ENCODE results near the gene FAM171A1.
"Not testable (repeated sequence)": the region's sequence is repeated elsewhere in the genome, so short reads cannot be mapped to it uniquely, and the experiment has no call there.

FAM171A1 gene

DNA sequence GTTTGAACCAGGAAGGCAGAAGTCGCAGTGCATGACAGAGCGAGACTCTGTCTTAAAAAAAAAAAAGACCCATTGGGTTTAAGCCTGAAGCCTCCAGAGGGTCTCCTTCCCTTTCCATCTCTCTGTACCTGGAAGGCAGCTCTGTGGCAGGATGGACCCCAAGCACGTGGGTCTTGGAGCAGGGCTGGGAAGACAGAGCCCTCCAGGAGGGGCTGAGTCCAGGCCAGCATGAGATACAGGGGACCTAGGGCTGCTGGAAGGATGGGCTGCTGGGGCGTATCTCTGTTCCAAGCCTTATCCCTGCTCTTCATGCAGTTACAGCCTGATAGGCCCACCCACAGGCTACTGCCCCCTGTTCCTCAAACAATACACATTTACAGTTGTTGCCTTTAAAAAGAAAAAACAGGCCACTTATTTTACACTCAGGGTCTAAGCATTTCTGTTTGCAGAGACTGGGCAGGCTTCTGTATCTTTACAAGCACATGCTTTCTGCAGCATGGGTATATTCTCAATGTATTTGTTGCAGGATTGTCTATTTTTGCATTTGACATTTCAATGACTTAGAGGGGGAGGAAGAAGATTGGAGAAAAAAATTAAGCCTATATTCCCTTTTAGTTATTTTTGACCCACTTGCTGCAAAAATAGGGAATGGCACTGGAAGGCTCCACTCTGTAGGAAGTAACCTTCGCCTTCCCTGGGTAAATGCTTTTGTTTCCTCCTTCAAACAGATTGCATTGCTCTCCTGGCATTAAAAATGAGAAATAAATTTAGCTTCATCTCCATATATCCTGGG is 60.1 kb downstream of the FAM171A1 start:
- no peak for DNase-seq
- no peak for ATAC-seq (replicated peaks)
- Mint-ChIP-seq H3K9me3 (no peaks in the 10 kb centered on the region), H3K4me3 (no peak overlapping the region), H3K27ac (no peak overlapping the region), H3K27me3 (peaks cover 11 to 12% of the 10 kb centered on the region in 2 donors), H3K4me1 (peaks cover 0 to 2% of the 10 kb centered on the region in 2 donors), H3K36me3 (no peaks in the 10 kb centered on the region)

DNA sequence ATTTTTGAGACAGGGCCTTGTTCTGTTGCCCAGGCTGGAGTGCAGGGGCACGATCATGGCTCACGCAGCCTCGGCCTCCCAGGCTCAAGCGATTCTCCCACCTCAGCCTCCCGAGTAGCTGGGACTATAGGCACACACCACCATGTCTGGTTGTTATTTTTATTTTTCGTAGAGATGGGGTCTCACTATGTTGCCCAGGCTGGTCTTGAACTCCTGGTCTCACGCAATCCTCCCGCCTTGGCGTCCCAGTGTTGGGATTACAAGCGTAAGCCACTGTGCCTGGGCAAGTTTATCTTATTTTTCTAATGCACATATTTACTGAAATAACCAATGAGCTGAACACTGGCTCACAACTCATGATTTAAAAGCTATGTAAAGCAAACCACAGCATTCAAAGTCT is 61.9 kb downstream of the FAM171A1 start:
- DNase-seq (no peak), ATAC-seq (replicated peaks) (no peak)
- Mint-ChIP-seq H3K36me3 (no peaks in the 10 kb centered on the region), H3K9me3 (no peaks in the 10 kb centered on the region), H3K27ac (no peak overlapping the region), H3K27me3 (peaks cover 12 to 18% of the 10 kb centered on the region in 2 donors), H3K4me1 (peaks cover 0 to 2% of the 10 kb centered on the region in 2 donors), H3K4me3 (no peak overlapping the region)

DNA sequence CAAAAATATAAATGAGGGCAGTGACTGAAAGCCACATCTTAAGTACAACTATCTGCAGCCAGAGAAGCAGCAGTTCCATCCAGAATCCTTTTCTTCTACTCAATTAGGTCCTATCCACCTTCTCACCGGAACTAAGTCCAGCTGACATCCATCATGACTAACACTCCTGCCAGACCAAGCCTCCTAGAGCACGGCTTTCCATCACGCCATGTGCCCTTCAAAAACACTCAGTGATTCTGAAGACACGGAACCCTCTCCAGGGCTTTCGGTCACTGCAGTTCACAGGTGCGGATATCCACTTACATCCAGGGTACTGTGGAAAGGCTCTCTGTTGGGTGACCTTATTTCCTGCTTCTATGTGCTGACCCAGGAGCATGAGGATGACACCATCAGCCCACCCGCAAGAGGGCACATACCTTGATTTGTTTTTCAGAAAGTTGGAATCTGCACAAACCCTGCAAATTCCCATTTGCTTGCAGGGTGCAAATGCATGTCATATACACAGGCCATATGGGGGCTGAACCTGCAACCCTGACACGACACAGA is 64.3 kb downstream of the FAM171A1 start:
- H3K4me3 Mint-ChIP-seq = no peak overlapping the region
- no peaks in the 10 kb centered on the region for H3K4me1 Mint-ChIP-seq
- H3K27ac Mint-ChIP-seq = no peak overlapping the region
- DNase-seq = no peak
- peaks cover 15 to 22% of the 10 kb centered on the region in 2 donors for H3K27me3 Mint-ChIP-seq
- no peaks in the 10 kb centered on the region for H3K9me3 Mint-ChIP-seq
- H3K36me3 Mint-ChIP-seq = no peaks in the 10 kb centered on the region
- ATAC-seq (replicated peaks) = no peak

DNA sequence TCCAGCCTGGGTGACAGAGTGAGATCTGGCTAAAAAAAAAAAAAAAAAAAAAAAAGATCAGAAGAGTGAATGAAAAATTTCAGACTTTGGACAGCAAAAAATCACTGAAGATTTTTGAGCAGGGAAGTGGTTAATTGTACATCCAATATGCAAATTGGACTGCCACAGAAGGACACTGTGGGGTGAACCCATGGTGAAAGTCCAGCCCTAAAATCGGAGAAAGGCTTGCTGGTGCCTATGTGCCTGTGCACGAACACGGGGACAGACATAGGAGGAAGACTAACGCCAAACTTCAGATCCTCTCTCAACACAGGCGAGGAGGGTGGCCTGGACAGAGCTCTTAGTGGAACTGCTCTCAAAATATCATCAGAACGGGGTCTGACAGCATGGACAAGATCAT is 65.5 kb downstream of the FAM171A1 start:
- Mint-ChIP-seq H3K4me3 (no peak overlapping the region), H3K9me3 (no peaks in the 10 kb centered on the region), H3K36me3 (no peaks in the 10 kb centered on the region), H3K27me3 (peaks cover 19 to 22% of the 10 kb centered on the region in 2 donors), H3K27ac (no peak overlapping the region), H3K4me1 (no peaks in the 10 kb centered on the region)
- DNase-seq (no peak), ATAC-seq (replicated peaks) (no peak)

DNA sequence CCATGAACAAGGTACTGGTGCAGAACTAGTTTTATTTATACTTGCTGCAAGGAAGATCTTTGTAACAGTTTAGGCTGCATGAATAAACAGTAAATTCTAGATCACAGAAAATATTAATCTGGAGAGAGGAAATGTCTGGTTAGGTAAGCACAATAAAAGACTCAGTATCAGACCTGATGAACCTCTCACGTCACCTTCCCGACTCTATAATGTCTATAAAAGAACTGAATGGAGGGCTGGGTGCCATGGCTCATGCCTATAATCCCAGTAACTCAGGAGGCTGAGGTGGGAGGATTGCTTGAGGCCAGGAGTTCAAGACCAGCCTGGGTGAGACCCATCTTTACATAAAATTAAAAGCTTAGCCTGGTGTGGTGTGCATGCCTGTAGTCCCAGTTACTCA is 65.9 kb downstream of the FAM171A1 start:
- no peaks in the 10 kb centered on the region for H3K9me3 Mint-ChIP-seq
- H3K36me3 Mint-ChIP-seq = no peaks in the 10 kb centered on the region
- no peaks in the 10 kb centered on the region for H3K4me1 Mint-ChIP-seq
- H3K27me3 Mint-ChIP-seq = peaks cover 18 to 21% of the 10 kb centered on the region in 2 donors
- no peak for ATAC-seq (replicated peaks)
- H3K27ac Mint-ChIP-seq = no peak overlapping the region
- no peak for DNase-seq
- no peak overlapping the region for H3K4me3 Mint-ChIP-seq

DNA sequence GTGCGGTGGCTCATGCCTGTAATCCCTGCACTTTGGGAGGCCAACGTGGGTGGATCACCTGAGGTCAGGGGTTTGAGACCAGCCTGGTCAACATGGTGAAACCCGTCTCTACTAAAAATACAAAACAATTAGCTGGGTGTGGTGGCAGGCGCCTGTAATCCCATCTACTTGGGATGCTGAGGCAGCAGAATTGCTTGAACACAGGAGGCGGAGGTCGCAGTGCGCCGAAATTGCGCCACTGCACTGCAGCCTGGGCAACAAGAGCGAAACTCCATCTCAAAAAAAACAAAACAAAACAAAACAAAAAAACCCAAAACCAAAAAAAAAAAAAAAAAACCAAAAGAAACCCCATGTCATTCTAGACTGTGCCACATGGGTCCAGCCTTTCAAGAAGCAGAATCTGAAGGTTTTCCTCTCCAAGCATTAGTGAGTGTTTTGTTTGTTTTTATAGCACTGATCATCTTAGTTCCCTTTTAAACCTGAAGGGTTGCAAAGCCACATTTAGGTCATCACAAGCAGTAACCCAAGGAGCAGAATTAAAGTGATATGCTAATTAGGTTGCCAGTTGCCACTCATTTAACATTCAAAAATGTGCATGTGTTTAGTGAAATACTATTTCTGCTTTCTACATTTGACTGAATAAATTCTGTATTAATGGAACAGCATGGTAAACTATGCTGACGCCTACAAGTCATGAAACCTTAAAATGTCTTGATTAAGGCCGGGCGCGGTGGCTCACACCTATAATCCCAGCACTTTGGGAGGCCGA is 68.7 kb downstream of the FAM171A1 start:
- peaks cover 18 to 32% of the 10 kb centered on the region in 2 donors for H3K27me3 Mint-ChIP-seq
- not testable (repeated sequence) for H3K4me3 Mint-ChIP-seq, H3K27ac Mint-ChIP-seq, H3K36me3 Mint-ChIP-seq, H3K4me1 Mint-ChIP-seq, DNase-seq, H3K9me3 Mint-ChIP-seq
- ATAC-seq (replicated peaks) = peak in 1 of 2 donors; percentile 16

DNA sequence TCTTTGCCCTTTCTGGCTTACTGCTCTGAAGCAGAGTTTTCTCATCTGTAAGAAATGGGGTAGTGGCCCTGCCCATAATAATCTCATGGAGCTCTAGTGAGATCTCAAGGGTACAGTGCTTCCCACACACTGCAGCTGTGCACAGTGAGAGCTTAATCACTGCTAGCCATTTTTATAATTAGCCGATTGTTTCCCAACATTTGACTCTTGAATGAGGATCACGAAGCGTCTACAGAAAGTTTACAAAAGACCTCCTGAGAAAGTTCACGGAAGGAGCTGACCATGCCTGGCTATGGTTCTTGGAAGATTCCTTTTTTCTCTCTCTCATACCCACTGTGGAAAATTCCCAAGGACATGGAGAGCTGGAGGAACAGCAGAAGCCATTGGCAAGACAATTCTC is 70.4 kb downstream of the FAM171A1 start:
- no peak overlapping the region for H3K4me3 Mint-ChIP-seq
- no peaks in the 10 kb centered on the region for H3K36me3 Mint-ChIP-seq
- no peaks in the 10 kb centered on the region for H3K4me1 Mint-ChIP-seq
- DNase-seq = no peak
- peaks cover 18 to 32% of the 10 kb centered on the region in 2 donors for H3K27me3 Mint-ChIP-seq
- ATAC-seq (replicated peaks) = no peak
- no peaks in the 10 kb centered on the region for H3K9me3 Mint-ChIP-seq
- H3K27ac Mint-ChIP-seq = no peak overlapping the region

DNA sequence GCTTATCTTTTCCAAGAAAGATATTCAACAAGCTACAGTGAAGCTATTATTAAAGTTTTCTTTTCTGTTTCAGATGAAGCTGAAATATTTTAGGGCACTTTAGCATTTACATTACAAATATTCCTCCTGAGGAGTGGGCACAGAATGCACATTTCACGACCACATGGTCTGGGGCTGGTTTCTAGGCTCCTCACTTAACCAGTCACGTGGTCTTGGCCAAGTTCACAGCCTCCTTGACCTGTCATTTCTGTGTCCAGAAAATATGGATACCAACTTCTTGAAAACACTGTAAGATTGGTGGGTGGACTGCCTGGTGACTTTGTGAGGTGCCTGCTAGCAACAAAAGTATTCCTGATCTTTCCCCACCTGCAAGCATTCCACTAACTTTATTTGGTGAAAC is 70.9 kb downstream of the FAM171A1 start:
- ATAC-seq (replicated peaks) = no peak
- H3K4me1 Mint-ChIP-seq = peaks cover 0 to 5% of the 10 kb centered on the region in 2 donors
- H3K9me3 Mint-ChIP-seq = no peaks in the 10 kb centered on the region
- H3K4me3 Mint-ChIP-seq = no peak overlapping the region
- H3K36me3 Mint-ChIP-seq = no peaks in the 10 kb centered on the region
- no peak overlapping the region for H3K27ac Mint-ChIP-seq
- peaks cover 18 to 32% of the 10 kb centered on the region in 2 donors for H3K27me3 Mint-ChIP-seq
- no peak for DNase-seq

DNA sequence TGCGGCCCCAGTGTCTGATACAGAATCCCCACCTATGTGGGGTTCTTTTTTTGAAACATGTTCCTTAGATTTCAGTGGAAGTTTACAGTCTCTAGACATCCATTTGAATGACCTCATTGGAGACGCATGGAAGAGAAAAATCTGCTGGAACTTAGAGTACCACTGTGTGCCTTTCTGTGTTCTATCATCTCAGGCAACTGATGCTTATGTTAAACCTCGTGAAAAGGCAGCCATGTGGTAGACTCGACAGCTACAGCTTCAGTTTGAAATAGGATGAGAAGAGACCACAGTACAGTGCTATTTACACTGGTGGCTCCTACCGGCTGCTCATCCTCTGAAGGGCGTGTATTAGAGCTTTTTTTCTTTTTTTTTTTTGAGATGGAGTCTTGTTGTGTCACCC is 74.4 kb downstream of the FAM171A1 start:
- DNase-seq = no peak

DNA sequence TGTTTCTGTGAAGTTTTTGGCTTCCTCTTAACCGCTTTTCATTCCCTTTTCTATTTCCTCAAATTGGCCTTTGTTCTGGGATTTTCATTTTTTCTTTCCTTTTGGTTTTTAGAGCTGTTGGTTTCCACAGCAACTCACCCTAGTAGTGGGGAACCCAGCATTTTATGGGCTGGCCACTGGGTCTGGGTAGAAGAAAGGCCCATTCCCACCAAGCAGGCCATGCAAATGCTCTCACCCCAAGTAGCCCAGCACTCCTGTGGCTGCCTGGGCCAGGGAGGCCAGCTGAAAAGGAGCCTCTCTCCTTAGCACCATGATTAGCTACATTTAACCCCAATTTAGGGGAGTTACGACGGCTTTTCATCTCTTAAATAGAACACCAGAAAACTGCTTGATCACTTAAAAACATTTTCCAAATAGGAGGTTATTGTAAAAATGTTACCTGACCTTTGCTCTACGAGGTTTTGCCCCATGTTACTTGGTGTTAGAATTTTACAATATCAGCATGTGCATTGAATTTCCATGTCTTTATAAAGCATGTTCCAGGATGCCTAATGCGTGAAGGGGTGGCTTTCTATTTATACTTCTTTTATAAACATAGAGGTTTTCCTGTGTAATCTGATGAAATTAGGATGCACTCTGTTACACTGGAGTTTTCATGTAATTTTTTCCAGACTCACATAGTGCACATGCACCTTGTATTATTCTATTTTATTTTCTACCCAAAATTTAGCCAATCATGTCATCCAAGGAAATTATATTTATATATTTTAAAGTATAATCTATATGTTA is 75.4 kb downstream of the FAM171A1 start:
- Mint-ChIP-seq H3K9me3 (no peaks in the 10 kb centered on the region), H3K4me3 (no peak overlapping the region), H3K27ac (no peak overlapping the region), H3K36me3 (no peaks in the 10 kb centered on the region), H3K4me1 (peaks cover 0 to 5% of the 10 kb centered on the region in 2 donors), H3K27me3 (peaks cover 9 to 24% of the 10 kb centered on the region in 2 donors)
- ATAC-seq (replicated peaks) (no peak), DNase-seq (no peak)

More for the DNA sequence above, 74.4 kb downstream of the FAM171A1 start:
- Mint-ChIP-seq H3K4me1 (peaks cover 0 to 5% of the 10 kb centered on the region in 2 donors), H3K4me3 (no peak overlapping the region), H3K27ac (no peak overlapping the region), H3K36me3 (no peaks in the 10 kb centered on the region), H3K27me3 (peaks cover 9 to 27% of the 10 kb centered on the region in 2 donors), H3K9me3 (no peaks in the 10 kb centered on the region)
- no peak for ATAC-seq (replicated peaks)

DNA sequence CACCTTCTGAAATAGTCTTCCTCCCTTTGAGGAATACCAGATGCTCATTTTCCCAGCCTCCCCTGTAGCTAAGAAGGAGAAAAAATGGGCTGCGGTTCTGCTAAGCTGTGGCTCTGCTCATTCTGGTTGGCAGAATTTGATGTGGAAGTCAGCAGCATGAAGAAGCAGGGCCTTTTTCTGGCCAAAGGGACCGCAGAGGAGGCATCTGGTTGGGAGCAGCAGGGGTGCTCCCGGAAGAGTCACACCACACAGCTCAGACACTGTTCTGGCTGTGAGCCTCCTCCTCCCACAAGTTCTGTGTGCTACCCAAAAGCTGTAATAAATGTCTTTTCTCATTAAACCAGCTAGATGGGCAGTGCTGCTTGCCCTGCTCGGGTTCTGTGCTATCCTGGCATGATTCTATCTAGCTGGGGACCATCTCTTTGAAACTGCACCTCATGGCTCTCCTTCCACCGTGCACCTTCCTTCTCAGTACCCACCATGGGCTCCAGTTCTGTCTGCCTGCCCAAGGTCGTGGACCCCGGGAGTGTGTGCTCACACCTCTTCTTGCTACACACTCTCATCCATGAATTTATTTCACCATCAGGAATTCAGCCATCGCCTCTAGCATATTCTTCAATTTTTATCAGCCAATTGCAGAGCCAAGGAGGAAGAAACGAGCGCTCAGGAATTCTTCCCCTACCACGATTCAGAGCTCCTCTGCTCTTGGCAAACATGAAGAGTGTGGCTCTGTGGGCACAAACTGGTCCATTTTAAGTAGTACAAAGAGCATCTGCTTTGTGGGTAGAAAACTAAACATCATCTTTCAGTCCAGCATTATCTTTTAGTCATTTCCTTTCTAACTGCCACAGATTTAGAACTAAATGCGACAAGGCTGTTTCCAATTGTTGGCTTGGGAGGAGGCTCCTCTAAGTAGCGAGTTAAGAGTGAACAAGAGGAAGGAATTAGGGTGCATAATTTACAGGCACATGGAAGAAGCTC is 76.9 kb downstream of the FAM171A1 start:
- H3K27me3 Mint-ChIP-seq = peaks cover 13% of the 10 kb centered on the region in 2 donors
- H3K4me3 Mint-ChIP-seq = no peak overlapping the region
- H3K9me3 Mint-ChIP-seq = no peaks in the 10 kb centered on the region
- DNase-seq = no peak
- no peak for ATAC-seq (replicated peaks)
- peak overlapping the region; percentile 74 for H3K27ac Mint-ChIP-seq
- H3K36me3 Mint-ChIP-seq = no peaks in the 10 kb centered on the region
- H3K4me1 Mint-ChIP-seq = peaks cover 0 to 5% of the 10 kb centered on the region in 2 donors

DNA sequence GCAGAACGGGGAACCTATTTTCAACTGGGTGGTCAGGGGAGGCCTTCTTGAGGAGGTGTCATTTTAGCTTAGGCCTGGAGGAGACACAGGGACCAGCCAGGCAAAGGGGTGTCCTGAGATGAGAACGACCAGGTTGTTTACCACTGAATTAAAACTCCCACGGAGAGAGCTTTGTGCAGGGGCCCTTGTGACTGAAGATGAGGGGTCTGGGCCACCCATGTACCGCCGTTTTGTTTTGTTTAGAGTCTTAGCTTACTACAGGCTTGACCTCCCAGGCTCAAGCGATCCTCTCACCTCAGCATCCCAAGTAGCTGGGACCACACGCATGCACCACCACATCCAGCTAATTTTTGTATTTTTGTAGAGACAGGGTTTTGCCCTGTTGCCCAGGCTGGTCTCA is 80.4 kb downstream of the FAM171A1 start:
- Mint-ChIP-seq H3K4me3 (no peak overlapping the region), H3K27me3 (peaks cover 8 to 11% of the 10 kb centered on the region in 2 donors), H3K4me1 (peaks cover 0 to 5% of the 10 kb centered on the region in 2 donors), H3K36me3 (no peaks in the 10 kb centered on the region), H3K9me3 (no peaks in the 10 kb centered on the region), H3K27ac (no peak overlapping the region)
- DNase-seq = no peak
- ATAC-seq (replicated peaks) = no peak

DNA sequence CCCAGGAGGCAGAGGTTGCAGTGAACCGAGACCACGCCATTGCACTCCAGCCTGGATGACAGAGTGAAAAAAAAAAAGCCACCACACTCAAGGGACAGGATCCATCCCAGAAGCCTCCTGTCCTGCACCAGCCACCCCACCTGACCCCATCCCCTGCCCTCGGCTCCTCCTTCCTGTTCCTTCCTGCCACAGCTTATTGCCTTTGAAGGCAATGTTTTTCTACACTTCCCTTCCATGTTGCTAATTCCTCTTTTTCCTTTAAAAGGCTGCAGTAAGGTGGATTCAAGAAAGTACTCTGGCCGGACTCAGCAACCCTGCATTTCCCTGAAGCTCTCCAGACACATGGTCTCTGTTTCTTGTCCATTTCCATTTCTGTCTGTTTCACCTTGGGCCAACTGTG is 80.9 kb downstream of the FAM171A1 start:
- H3K4me1 Mint-ChIP-seq = no peaks in the 10 kb centered on the region
- ATAC-seq (replicated peaks) (no peak), DNase-seq (no peak)
- no peak overlapping the region for H3K4me3 Mint-ChIP-seq
- H3K27me3 Mint-ChIP-seq = peaks cover 8 to 11% of the 10 kb centered on the region in 2 donors
- H3K9me3 Mint-ChIP-seq = no peaks in the 10 kb centered on the region
- no peak overlapping the region for H3K27ac Mint-ChIP-seq
- H3K36me3 Mint-ChIP-seq = no peaks in the 10 kb centered on the region

Data from stimulated activated naive B cell treated with anti-CD40 and anti-IgM and Interleukin-4, amounts not matched to agents 10 μg/mL and 1 μg/mL and 100 μg/mL, for 72 hours (primary cell).